Sigmoid colon (tissue), 4 donors: ENCODE results near the gene ZSCAN18.

Experiments
- EP300 ChIP-seq, 4 donors: sonication (generic); formaldehyde crosslinking; IDR thresholded peaks; one replicate each; pipeline ENCODE4 v1.6.1; 2017; ENCODE audit warnings: antibody characterized with exemption in 4 of 4
- POLR2A ChIP-seq, 2 donors: fragments of 450-650 bp; IDR thresholded peaks; one replicate each; pipeline ENCODE4 v1.6.1; 2016; ENCODE audit warnings: antibody characterized with exemption in 2 of 2, mild to moderate bottlenecking in 2 of 2, moderate library complexity in 2 of 2
- POLR2AphosphoS5 ChIP-seq, 4 donors: sonication (generic); formaldehyde crosslinking; IDR thresholded peaks; one replicate each; pipeline ENCODE4 v1.6.1; 2017; ENCODE audit warnings: antibody characterized with exemption in 4 of 4
- TF ChIP-seq, protein P1 (sequence below), 4 experiments: fragments of 450-650 bp in 3 of 4; fragments of 200-600 bp in 1 of 4; IDR thresholded peaks; one replicate each; pipeline ENCODE4 v1.5.1; 2016 to 2019; ENCODE audit warnings: antibody characterized with exemption in 4 of 4, mild to moderate bottlenecking in 3 of 4, moderate library complexity in 2 of 4

DNA sequence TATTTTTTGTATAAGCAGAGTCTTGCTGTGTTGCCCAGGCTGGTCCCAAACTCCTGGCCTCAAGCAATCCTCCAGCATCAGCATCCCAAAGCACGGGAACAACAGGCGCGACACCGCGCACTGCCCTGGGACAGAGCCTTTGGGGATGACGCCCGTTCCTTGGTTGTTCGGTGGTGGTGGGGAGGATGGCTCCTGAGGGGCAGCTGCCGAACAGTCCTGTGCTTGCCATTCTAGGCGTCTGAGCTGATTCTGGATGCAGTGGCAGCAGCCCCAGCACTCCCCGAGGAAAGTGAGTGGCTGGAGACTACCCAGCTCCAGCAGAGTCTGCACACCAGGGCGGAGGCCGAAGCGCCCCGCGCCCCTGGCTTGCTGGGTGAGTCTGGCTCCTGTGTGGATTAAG, 45.8 kb downstream of the ZSCAN18 start:
- no peak for TF ChIP-seq EP300 (IDR thresholded peaks at IDR 0.05)
- TF ChIP-seq, protein P1, sequence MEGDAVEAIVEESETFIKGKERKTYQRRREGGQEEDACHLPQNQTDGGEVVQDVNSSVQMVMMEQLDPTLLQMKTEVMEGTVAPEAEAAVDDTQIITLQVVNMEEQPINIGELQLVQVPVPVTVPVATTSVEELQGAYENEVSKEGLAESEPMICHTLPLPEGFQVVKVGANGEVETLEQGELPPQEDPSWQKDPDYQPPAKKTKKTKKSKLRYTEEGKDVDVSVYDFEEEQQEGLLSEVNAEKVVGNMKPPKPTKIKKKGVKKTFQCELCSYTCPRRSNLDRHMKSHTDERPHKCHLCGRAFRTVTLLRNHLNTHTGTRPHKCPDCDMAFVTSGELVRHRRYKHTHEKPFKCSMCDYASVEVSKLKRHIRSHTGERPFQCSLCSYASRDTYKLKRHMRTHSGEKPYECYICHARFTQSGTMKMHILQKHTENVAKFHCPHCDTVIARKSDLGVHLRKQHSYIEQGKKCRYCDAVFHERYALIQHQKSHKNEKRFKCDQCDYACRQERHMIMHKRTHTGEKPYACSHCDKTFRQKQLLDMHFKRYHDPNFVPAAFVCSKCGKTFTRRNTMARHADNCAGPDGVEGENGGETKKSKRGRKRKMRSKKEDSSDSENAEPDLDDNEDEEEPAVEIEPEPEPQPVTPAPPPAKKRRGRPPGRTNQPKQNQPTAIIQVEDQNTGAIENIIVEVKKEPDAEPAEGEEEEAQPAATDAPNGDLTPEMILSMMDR (IDR thresholded peaks at IDR 0.05): no peak
- TF ChIP-seq POLR2A (IDR thresholded peaks at IDR 0.05): no peak
- TF ChIP-seq POLR2AphosphoS5 (IDR thresholded peaks at IDR 0.05): no peak
